SK-N-SH treated with all-trans-retinoic acid at 6 μM for 48 hours (cell line): ENCODE data around the gene TET3.

Experiments used
- ARNTL ChIP-seq: fragments of 450-650 bp; formaldehyde crosslinking; IDR thresholded peaks from 2 replicates; pipeline ENCODE4 v1.5.0; 2020; ENCODE audit warnings: low read depth, mild to moderate bottlenecking, moderate library complexity, borderline replicate concordance
- BACH2 ChIP-seq: fragments of 250-450 bp; sonication (Bioruptor Pico); IDR thresholded peaks from 2 replicates; pipeline ENCODE4 v1.9.0; 2021; ENCODE audit warnings: mild to moderate bottlenecking, borderline replicate concordance
- GLIS3 ChIP-seq: fragments of 250-450 bp; sonication (Bioruptor Pico); IDR thresholded peaks from 2 replicates; pipeline ENCODE4 v1.5.0; 2020; ENCODE audit warnings: mild to moderate bottlenecking, moderate library complexity
- PATZ1 ChIP-seq: fragments of 250-450 bp; sonication (Bioruptor Pico); IDR thresholded peaks from 2 replicates; pipeline ENCODE4 v1.8.0; 2020; ENCODE audit warnings: mild to moderate bottlenecking, moderate library complexity, borderline replicate concordance
- SNAI2 ChIP-seq: fragments of 250-450 bp; sonication (Bioruptor Pico); IDR thresholded peaks from 2 replicates; pipeline ENCODE4 v1.5.0; 2020; ENCODE audit warnings: mild to moderate bottlenecking, moderate library complexity
- TCF4 ChIP-seq: fragments of 250-450 bp; sonication (Bioruptor Pico); IDR thresholded peaks from 2 replicates; pipeline ENCODE4 v1.8.0; 2021; ENCODE audit warnings: mild to moderate bottlenecking, moderate library complexity, borderline replicate concordance
- ZFP30 ChIP-seq: fragments of 450-650 bp; formaldehyde crosslinking; IDR thresholded peaks from 2 replicates; pipeline ENCODE4 v1.5.0; 2022; ENCODE audit warnings: mild to moderate bottlenecking, moderate library complexity
- ZNF70 ChIP-seq: fragments of 450-650 bp; formaldehyde crosslinking; IDR thresholded peaks from 2 replicates; pipeline ENCODE4 v1.5.0; 2020; ENCODE audit warnings: mild to moderate bottlenecking, moderate library complexity

DNA sequence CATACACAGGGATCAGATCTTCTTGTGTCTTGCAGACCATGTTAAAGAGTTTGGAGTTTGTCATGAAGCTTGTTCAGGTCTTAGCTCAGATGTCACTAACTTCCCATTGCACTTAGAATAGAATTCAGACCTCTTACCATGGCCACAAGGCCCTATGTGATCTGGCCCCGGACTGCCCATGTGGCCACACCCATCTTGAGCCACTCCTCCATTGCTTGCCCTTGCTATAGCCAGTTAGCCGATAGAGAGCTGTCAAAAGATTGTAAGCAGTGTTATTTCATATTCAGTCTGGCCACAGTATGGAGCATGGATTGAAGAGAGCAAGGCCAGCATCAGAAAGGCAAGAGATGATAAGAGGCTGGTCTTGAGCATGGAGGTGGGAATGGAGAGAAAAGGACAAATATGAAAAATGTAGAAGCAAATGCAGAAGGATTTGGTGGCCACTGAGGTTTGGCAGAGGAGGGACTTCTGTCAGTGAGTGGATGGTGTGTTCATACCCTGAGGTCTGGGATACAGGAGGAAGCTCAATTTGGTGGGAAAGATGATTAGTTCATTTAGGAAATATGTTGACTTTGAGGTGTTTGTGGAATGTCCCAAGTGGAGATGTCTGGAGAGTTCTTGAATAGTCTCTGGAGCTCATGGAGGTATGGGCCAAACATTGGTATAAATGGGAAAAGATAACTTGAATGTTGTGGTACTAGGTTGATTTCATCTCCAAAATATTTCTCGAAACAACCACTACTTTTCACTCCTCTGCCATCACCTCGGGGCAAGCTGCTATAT lies 47.4 kb upstream of the TET3 start:
- TF ChIP-seq ZNF70 (no peak), BACH2 (no peak), GLIS3 (CRISPR knock-in tag) (no peak), PATZ1 (CRISPR knock-in tag) (no peak), ZFP30 (CRISPR knock-in tag) (no peak), SNAI2 (no peak), ARNTL (CRISPR knock-in tag) (no peak), TCF4 (CRISPR knock-in tag) (no peak)
